OCI-LY7 (cell line): ENCODE measurements around the gene MAS1L.

ENCODE experiments used
- EZH2phosphoT487 ChIP-seq: fragments of 200-600 bp; sonication (generic); IDR thresholded peaks from 2 replicates; pipeline ENCODE4 v1.6.1; 2018; ENCODE audit warnings: low read depth, borderline replicate concordance, mild to moderate bottlenecking, mixed run types, antibody characterized with exemption, low read length, moderate library complexity, mixed read lengths
- TF ChIP-seq, protein P1 (sequence below): fragments of 200-600 bp; sonication (generic); conservative IDR thresholded peaks from 2 replicates; pipeline ENCODE4 v1.5.1; 2014; ENCODE audit warnings: mild to moderate bottlenecking, antibody characterized with exemption, low read length, moderate library complexity, mixed read lengths

DNA sequence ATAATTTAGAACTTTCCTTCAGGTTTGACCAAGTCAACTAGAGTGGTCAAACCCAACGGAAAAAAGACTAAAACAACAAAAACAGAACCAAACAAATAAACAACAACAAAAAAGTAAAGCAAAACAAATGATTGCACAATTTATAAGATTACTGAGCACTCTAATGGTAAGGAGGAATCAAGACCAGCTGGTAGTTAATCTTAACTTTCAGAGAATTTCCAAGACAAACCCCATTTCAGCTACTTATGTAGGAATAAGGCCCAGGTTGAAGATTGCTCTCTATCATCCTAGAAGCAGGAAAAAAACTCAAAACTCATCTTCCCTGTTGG is 37.5 kb upstream of the MAS1L start:
- TF ChIP-seq, protein P1, sequence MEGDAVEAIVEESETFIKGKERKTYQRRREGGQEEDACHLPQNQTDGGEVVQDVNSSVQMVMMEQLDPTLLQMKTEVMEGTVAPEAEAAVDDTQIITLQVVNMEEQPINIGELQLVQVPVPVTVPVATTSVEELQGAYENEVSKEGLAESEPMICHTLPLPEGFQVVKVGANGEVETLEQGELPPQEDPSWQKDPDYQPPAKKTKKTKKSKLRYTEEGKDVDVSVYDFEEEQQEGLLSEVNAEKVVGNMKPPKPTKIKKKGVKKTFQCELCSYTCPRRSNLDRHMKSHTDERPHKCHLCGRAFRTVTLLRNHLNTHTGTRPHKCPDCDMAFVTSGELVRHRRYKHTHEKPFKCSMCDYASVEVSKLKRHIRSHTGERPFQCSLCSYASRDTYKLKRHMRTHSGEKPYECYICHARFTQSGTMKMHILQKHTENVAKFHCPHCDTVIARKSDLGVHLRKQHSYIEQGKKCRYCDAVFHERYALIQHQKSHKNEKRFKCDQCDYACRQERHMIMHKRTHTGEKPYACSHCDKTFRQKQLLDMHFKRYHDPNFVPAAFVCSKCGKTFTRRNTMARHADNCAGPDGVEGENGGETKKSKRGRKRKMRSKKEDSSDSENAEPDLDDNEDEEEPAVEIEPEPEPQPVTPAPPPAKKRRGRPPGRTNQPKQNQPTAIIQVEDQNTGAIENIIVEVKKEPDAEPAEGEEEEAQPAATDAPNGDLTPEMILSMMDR, result no peak
- TF ChIP-seq EZH2phosphoT487, result no peak
